IPS-20b (cell line): Measurements from ENCODE around the gene MCF2.

Experiments used
- H3K27ac ChIP-seq: one replicate; pipeline ENCODE4 v1.5.1; 2013; ENCODE audit warnings: low read length
- H3K27me3 ChIP-seq: 2 replicates; pipeline ENCODE4 v1.6.1; 2013; ENCODE audit warnings: mild to moderate bottlenecking, low read length, inconsistent platforms; ENCODE audit not compliant: insufficient read depth
- H3K36me3 ChIP-seq: 2 replicates; pipeline ENCODE4 v1.6.1; 2013; ENCODE audit warnings: low read depth, mild to moderate bottlenecking, inconsistent platforms, low read length, moderate library complexity; ENCODE audit not compliant: insufficient read depth
- H3K4me1 ChIP-seq: 2 replicates; pipeline ENCODE4 v1.6.1; 2013; ENCODE audit warnings: mild to moderate bottlenecking, control low read depth, inconsistent platforms, low read length, moderate library complexity; ENCODE audit not compliant: insufficient read depth
- H3K4me3 ChIP-seq: 2 replicates; pipeline ENCODE4 v1.5.1; 2013; ENCODE audit warnings: mild to moderate bottlenecking, low read length, inconsistent platforms
- H3K9ac ChIP-seq: 2 replicates; pipeline ENCODE4 v1.6.1; 2013; ENCODE audit warnings: low read depth, mild to moderate bottlenecking, inconsistent platforms, low read length, moderate library complexity
- H3K9me3 ChIP-seq: 2 replicates; pipeline ENCODE4 v1.6.1; 2013; ENCODE audit warnings: mild to moderate bottlenecking, low read depth, low read length, inconsistent platforms; ENCODE audit not compliant: insufficient read depth

The MCF2 gene

GRCh38 chrX:139596068-139596467 is 111.9 kb downstream of the MCF2 start:
- no peaks in the 10 kb centered on the region for H3K27me3 ChIP-seq
- H3K27ac ChIP-seq, result no peak overlapping the region
- H3K9ac ChIP-seq, result no peak overlapping the region
- no peak overlapping the region for H3K4me3 ChIP-seq
- no peaks in the 10 kb centered on the region for H3K9me3 ChIP-seq
- H3K4me1 ChIP-seq, result no peaks in the 10 kb centered on the region
- H3K36me3 ChIP-seq, result no peaks in the 10 kb centered on the region

GRCh38 chrX:139585613-139586012 is 122.4 kb downstream of the MCF2 start:
- Histone ChIP-seq H3K27ac (no peak overlapping the region), H3K9me3 (no peaks in the 10 kb centered on the region), H3K9ac (no peak overlapping the region), H3K4me3 (no peak overlapping the region), H3K27me3 (no peaks in the 10 kb centered on the region), H3K4me1 (no peaks in the 10 kb centered on the region), H3K36me3 (no peaks in the 10 kb centered on the region)

DNA sequence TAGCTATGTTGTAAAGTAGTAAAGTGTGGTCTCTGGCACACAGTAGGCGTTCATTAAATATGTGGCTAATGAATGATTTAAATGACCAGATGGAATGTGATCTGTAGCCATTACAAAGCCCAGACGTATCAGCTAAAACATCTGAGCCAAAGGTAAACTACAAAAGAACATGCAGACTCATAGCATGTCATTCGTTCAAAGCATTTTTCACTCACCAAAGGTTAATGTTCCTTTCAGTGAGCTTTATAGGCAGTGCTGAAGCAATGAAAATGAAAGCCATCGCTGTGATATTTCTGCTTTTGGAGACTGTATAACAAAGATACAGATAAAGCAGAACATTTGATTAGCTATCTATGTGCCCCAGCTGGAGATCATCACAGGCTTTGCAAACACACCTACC is 126.9 kb downstream of the MCF2 start:
- Histone ChIP-seq H3K9me3 (no peaks in the 10 kb centered on the region), H3K36me3 (no peaks in the 10 kb centered on the region), H3K27ac (no peak overlapping the region), H3K27me3 (no peaks in the 10 kb centered on the region), H3K4me1 (no peaks in the 10 kb centered on the region), H3K9ac (no peak overlapping the region), H3K4me3 (no peak overlapping the region)

GRCh38 chrX:139566981-139567380 is 141.0 kb downstream of the MCF2 start:
- H3K27me3 ChIP-seq, result no peaks in the 10 kb centered on the region

GRCh38 chrX:139563251-139563650 is 144.7 kb downstream of the MCF2 start:
- Histone ChIP-seq H3K27me3 (no peaks in the 10 kb centered on the region), H3K4me3 (no peak overlapping the region), H3K4me1 (no peaks in the 10 kb centered on the region), H3K36me3 (no peaks in the 10 kb centered on the region), H3K9ac (no peak overlapping the region), H3K27ac (no peak overlapping the region), H3K9me3 (no peaks in the 10 kb centered on the region)

More at GRCh38 chrX:139566981-139567380, 141.0 kb downstream of the MCF2 start:
- Histone ChIP-seq H3K4me3 (no peak overlapping the region), H3K9me3 (no peaks in the 10 kb centered on the region), H3K27ac (no peak overlapping the region), H3K36me3 (no peaks in the 10 kb centered on the region), H3K9ac (no peak overlapping the region), H3K4me1 (no peaks in the 10 kb centered on the region)

DNA sequence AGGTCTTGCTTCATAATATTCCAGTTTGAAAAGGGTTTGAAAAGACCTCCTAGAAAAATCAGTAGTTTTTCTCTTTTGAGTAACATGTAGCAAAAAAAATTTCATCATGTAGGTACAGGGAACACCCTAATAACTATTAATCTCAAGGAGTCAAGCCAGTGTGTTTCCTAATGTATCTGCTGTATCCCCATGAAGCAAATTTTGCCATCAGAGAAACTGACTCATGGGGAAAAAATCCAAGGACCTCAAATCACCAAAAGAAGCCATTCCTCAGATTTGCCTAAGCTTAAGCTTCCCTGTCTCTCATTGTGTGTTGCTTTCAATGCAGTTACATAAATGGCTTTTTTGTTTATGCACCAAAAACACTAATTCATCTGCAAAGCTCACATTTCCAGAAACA is 147.7 kb downstream of the MCF2 start:
- Histone ChIP-seq H3K9ac (no peak overlapping the region), H3K36me3 (no peaks in the 10 kb centered on the region), H3K4me1 (no peaks in the 10 kb centered on the region), H3K9me3 (no peaks in the 10 kb centered on the region), H3K27me3 (no peaks in the 10 kb centered on the region), H3K4me3 (no peak overlapping the region), H3K27ac (no peak overlapping the region)

DNA sequence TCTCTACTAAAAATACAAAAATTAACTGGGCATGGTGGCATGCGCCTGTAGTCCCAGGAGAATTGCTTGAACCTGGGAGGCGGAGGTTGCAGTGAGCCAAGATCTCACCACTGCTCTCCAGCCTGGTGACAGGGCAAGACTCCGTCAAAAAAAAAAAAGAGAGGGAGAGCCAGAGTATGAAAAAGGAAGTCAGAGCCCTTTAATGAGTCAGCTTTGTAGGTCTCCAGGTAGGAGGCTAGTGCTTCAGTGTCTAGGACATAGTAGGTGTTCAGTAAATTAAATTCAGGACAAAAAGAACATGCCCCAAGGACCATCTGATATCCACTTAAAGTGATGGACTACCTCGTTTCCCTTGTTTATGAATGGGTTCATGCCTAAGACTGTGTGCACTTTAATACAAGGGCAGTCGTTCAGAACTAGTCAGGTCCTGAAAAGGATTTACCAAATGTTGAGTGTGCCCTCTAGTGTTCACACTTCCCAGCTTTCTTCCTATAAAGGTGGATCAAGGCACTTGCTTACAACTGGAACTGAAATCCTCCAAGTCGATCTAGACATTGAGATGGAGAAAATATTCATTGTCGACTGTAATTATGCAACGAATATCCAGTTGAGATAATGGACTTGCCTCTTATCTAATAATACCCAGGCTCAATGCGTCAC is 148.5 kb downstream of the MCF2 start:
- no peak overlapping the region for H3K4me3 ChIP-seq
- H3K27me3 ChIP-seq, result no peaks in the 10 kb centered on the region
- no peak overlapping the region for H3K27ac ChIP-seq
- no peaks in the 10 kb centered on the region for H3K36me3 ChIP-seq
- no peaks in the 10 kb centered on the region for H3K9me3 ChIP-seq
- no peaks in the 10 kb centered on the region for H3K4me1 ChIP-seq
- H3K9ac ChIP-seq, result no peak overlapping the region

DNA sequence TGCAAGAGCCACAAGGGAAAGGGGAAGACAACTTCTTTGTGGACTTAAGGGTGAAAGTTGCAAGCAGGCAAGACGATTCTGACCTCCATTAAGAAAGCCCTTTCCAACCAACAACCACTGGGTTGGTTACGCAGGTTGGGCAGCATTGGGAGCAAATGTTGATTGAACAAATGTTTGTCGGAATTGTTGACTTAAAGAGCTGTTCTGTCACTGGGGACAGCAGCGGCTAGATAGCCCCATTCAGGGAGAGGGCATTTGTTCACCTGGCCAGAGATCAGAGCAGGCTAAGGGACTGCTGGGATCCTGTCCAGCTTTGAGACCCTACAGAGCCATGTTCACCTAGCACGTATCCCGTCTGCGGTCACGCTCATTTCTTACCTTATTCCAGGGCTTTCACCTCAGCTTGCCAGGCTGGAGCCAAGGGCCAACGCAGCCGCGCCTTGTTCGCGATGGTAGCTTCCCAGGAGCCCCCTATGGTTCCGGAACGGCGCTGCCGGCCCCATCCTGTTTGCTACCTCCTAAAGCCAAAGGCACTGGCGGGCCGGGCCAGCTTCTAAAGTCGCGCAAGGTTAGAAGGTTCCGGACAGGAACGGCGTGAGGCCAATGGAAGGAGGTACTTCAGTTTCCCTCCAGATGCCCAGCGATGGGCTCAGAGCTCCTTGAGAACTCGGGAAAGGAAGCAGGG is 152.8 kb downstream of the MCF2 start:
- H3K27me3 ChIP-seq, result no peaks in the 10 kb centered on the region
- H3K4me3 ChIP-seq, result no peak overlapping the region
- no peak overlapping the region for H3K9ac ChIP-seq
- H3K36me3 ChIP-seq, result no peaks in the 10 kb centered on the region
- H3K4me1 ChIP-seq, result no peaks in the 10 kb centered on the region
- no peaks in the 10 kb centered on the region for H3K9me3 ChIP-seq
- no peak overlapping the region for H3K27ac ChIP-seq

DNA sequence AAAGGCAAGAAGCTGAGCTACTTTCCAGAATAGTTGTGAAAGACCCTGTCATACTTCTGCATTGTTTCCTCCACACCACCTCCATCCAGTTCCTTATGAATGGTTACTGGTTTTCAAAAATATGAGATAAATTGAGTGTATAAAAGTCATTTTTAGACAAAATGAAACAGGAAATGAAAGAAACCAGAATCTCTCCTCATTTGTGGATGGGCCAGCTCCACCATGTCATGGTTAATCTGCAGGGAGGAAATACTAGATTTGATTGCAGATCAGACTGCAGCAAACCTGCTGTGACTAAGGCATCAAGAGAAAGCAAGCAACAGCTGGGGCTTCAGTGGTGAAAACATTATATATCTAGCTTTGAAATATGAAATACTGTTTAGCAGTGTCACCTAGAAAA is 153.6 kb downstream of the MCF2 start:
- H3K27me3 ChIP-seq, result no peaks in the 10 kb centered on the region
- H3K9ac ChIP-seq, result no peak overlapping the region
- H3K4me3 ChIP-seq, result no peak overlapping the region
- no peak overlapping the region for H3K27ac ChIP-seq
- H3K4me1 ChIP-seq, result no peaks in the 10 kb centered on the region
- no peaks in the 10 kb centered on the region for H3K36me3 ChIP-seq
- H3K9me3 ChIP-seq, result no peaks in the 10 kb centered on the region

DNA sequence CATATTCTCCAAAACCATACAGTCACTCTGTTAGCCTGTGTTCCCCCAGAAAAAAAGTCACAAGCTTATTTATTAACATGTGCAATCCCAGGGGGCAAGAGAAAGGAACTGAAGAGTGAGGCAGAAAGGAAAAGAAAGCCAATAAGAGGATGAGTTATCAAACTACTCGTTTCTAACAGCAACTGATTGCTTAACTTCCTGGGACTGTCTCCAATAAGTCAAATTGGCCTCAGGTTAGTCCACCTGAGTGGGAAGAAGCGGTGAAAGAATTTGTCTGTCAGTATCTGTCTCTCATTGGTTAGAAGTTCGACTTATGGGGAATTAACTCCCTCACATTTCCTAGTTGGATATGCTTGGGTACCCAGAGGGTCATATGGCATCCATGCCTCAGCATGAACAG is 163.4 kb downstream of the MCF2 start:
- H3K9me3 ChIP-seq, result no peaks in the 10 kb centered on the region
- no peaks in the 10 kb centered on the region for H3K36me3 ChIP-seq
- H3K4me1 ChIP-seq, result no peaks in the 10 kb centered on the region
- no peak overlapping the region for H3K4me3 ChIP-seq
- H3K9ac ChIP-seq, result no peak overlapping the region
- H3K27ac ChIP-seq, result no peak overlapping the region
- no peaks in the 10 kb centered on the region for H3K27me3 ChIP-seq

- no peaks in the 10 kb centered on the region for H3K4me1 ChIP-seq
- no peaks in the 10 kb centered on the region for H3K36me3 ChIP-seq
- H3K9ac ChIP-seq, result no peak overlapping the region
- H3K4me3 ChIP-seq, result no peak overlapping the region
- no peaks in the 10 kb centered on the region for H3K9me3 ChIP-seq
- H3K27me3 ChIP-seq, result no peaks in the 10 kb centered on the region
- no peak overlapping the region for H3K27ac ChIP-seq
These were observed 164.0 kb downstream of the MCF2 start for GRCh38 chrX:139543920-139544319.

- Histone ChIP-seq H3K9ac (no peak overlapping the region), H3K4me1 (no peaks in the 10 kb centered on the region), H3K36me3 (no peaks in the 10 kb centered on the region), H3K9me3 (no peaks in the 10 kb centered on the region), H3K27me3 (no peaks in the 10 kb centered on the region), H3K27ac (no peak overlapping the region), H3K4me3 (no peak overlapping the region)
These were observed 165.3 kb downstream of the MCF2 start for GRCh38 chrX:139542652-139543051.
